Purkinje cell (primary cell): ENCODE results near the gene MAP10. TPM values are rescaled to one million over a fixed set of nuclear protein-coding genes. Genes with fewer than 3 reads are reported as not detected.

Experiments
- polyA plus RNA-seq: library from polyadenylated mRNA; unstranded; fragments of >200 nt; fragmentation: Nextera tagmentation; gene quantifications from 2 replicates; pipeline ENCODE4 v1.2.1, GENCODE V29; 2014

Gene MAP10
- polyA plus RNA-seq = 1.2 and 1.5 TPM in 2 replicates

GRCh38 chr1:232805269-232806185, at the start of gene MAP10:
Gene MAP10, plus strand, starts transcription at chr1:232805416. Its CDS starts 34 bp downstream, at chr1:232805450.

Other genes starting within 250 kb of the MAP10 start
- 3.1 and 6.0 TPM in 2 replicates for gene SIPA1L2, start 175.3 kb upstream of the MAP10 start, polyA plus RNA-seq
- 71.0 and 107 TPM in 2 replicates for gene NTPCR, start 145.2 kb downstream of the MAP10 start, polyA plus RNA-seq